Progenitor cell of endocrine pancreas (in vitro differentiated cells): ENCODE results near the gene COP1. TPM values are rescaled to one million over a fixed set of nuclear protein-coding genes. Genes with fewer than 3 reads are reported as not detected.

ENCODE experiments used
- DNase-seq: peaks from one replicate; pipeline ENCODE4 v3.0.0; 2021; ENCODE audit warnings: low spot score; ENCODE audit not compliant: unreplicated experiment
- H3K27ac Mint-ChIP-seq: 2 replicates; pipeline ENCODE4 v1.8.0; 2021; ENCODE audit warnings: mild to moderate bottlenecking, moderate library complexity, mixed read lengths
- H3K27me3 Mint-ChIP-seq: 2 replicates; pipeline ENCODE4 v1.8.0; 2021; ENCODE audit warnings: mixed read lengths
- H3K36me3 Mint-ChIP-seq: 2 replicates; pipeline ENCODE4 v1.8.0; 2022; ENCODE audit warnings: mixed read lengths; ENCODE audit not compliant: insufficient read depth
- H3K4me1 Mint-ChIP-seq: 2 replicates; pipeline ENCODE4 v1.8.0; 2021; ENCODE audit warnings: low read depth, mixed read lengths
- H3K4me3 Mint-ChIP-seq: 2 replicates; pipeline ENCODE4 v1.8.0; 2021; ENCODE audit warnings: low read depth, mild to moderate bottlenecking, moderate library complexity, mixed read lengths
- H3K9me3 Mint-ChIP-seq: 2 replicates; pipeline ENCODE4 v1.8.0; 2021; ENCODE audit warnings: low read depth, mixed read lengths
- CTCF ChIP-seq: fragments of 200-600 bp; sonication (generic); IDR thresholded peaks from one replicate; pipeline ENCODE4 v1.5.0; 2021; ENCODE audit warnings: antibody characterized with exemption, mild to moderate bottlenecking; ENCODE audit not compliant: unreplicated experiment
- total RNA-seq: library from RNA; stranded (reverse); gene quantifications from 2 replicates; pipeline ENCODE4 v1.2.1, GENCODE V29; 2021

COP1 gene
- total RNA-seq, 1 donor from 2014 or later = 58.1 TPM

GRCh38 chr1:176196728-176197127 is 10.4 kb downstream of the COP1 start:
- DNase-seq = no peak
- H3K4me1 Mint-ChIP-seq = peaks cover 14% of the 10 kb centered on the region
- H3K4me3 Mint-ChIP-seq = no peak overlapping the region
- no peak for TF ChIP-seq CTCF
- no peaks in the 10 kb centered on the region for H3K36me3 Mint-ChIP-seq
- no peaks in the 10 kb centered on the region for H3K27me3 Mint-ChIP-seq
- peak overlapping the region; percentile 42 for H3K27ac Mint-ChIP-seq
- H3K9me3 Mint-ChIP-seq = peaks cover 3% of the 10 kb centered on the region

- no peaks in the 10 kb centered on the region for H3K36me3 Mint-ChIP-seq
- no peaks in the 10 kb centered on the region for H3K27me3 Mint-ChIP-seq
- peaks cover 3% of the 10 kb centered on the region for H3K9me3 Mint-ChIP-seq
- no peak overlapping the region for H3K27ac Mint-ChIP-seq
- TF ChIP-seq CTCF = no peak
- H3K4me3 Mint-ChIP-seq = no peak overlapping the region
- peaks cover 11% of the 10 kb centered on the region for H3K4me1 Mint-ChIP-seq
- DNase-seq = no peak
These were observed 11.5 kb downstream of the COP1 start for GRCh38 chr1:176195547-176195946.

GRCh38 chr1:176193663-176194062 is 13.4 kb downstream of the COP1 start:
- DNase-seq = no peak
- no peak for TF ChIP-seq CTCF
- Mint-ChIP-seq H3K27me3 (no peaks in the 10 kb centered on the region), H3K36me3 (no peaks in the 10 kb centered on the region), H3K4me1 (peaks cover 15% of the 10 kb centered on the region), H3K27ac (no peak overlapping the region), H3K4me3 (no peak overlapping the region), H3K9me3 (peaks cover 3% of the 10 kb centered on the region)

GRCh38 chr1:176193023-176193422 is 14.1 kb downstream of the COP1 start:
- Mint-ChIP-seq H3K4me3 (no peak overlapping the region), H3K27me3 (no peaks in the 10 kb centered on the region), H3K36me3 (no peaks in the 10 kb centered on the region), H3K27ac (no peak overlapping the region), H3K4me1 (peaks cover 16% of the 10 kb centered on the region), H3K9me3 (peaks cover 3% of the 10 kb centered on the region)
- no peak for TF ChIP-seq CTCF
- no peak for DNase-seq

- H3K27ac Mint-ChIP-seq = peak overlapping the region; percentile 17
- no peak overlapping the region for H3K4me3 Mint-ChIP-seq
- no peak for DNase-seq
- H3K27me3 Mint-ChIP-seq = no peaks in the 10 kb centered on the region
- peaks cover 15% of the 10 kb centered on the region for H3K4me1 Mint-ChIP-seq
- H3K36me3 Mint-ChIP-seq = no peaks in the 10 kb centered on the region
- H3K9me3 Mint-ChIP-seq = peaks cover 2% of the 10 kb centered on the region
- TF ChIP-seq CTCF = no peak
These were observed 18.5 kb downstream of the COP1 start for GRCh38 chr1:176188604-176189003.
